MM.1S (cell line): ENCODE data around the gene EGLN2.
"Not testable (repeated sequence)": the region's sequence is repeated elsewhere in the genome, so short reads cannot be mapped to it uniquely, and the experiment has no call there.

Experiments
- DNase-seq: peaks from one replicate; pipeline ENCODE4 v3.0.0-alpha.2; 2015
- H2AFZ ChIP-seq: fragments of 300-600 bp; sonication (generic); 2 replicates; pipeline ENCODE4 v1.6.0; 2016; ENCODE audit warnings: antibody characterized with exemption, low read length
- H3F3A ChIP-seq: fragments of 300-600 bp; sonication (generic); 2 replicates; pipeline ENCODE4 v1.6.1; 2016; ENCODE audit warnings: mild to moderate bottlenecking, antibody characterized with exemption, low read length, moderate library complexity, mixed read lengths; ENCODE audit not compliant: insufficient read depth
- H3K27ac ChIP-seq: fragments of 300-600 bp; sonication (generic); 2 replicates; pipeline ENCODE4 v1.5.1; 2016; ENCODE audit warnings: mild to moderate bottlenecking, low read length
- H3K27me3 ChIP-seq: fragments of 300-600 bp; sonication (generic); replicated peaks from 2 replicates; pipeline ENCODE4 v1.6.0; 2016; ENCODE audit warnings: low read length; ENCODE audit not compliant: insufficient read depth
- H3K36me3 ChIP-seq: fragments of 300-600 bp; sonication (generic); replicated peaks from 2 replicates; pipeline ENCODE4 v1.6.1; 2016; ENCODE audit warnings: mild to moderate bottlenecking, low read length, mixed read lengths; ENCODE audit not compliant: insufficient read depth
- H3K4me1 ChIP-seq: fragments of 300-600 bp; sonication (generic); 2 replicates; pipeline ENCODE4 v1.6.1; 2016; ENCODE audit warnings: low read length, mixed read lengths
- H3K4me2 ChIP-seq: fragments of 300-600 bp; sonication (generic); 2 replicates; pipeline ENCODE4 v1.6.0; 2016; ENCODE audit warnings: low read depth, low read length
- H3K4me3 ChIP-seq: fragments of 300-600 bp; sonication (generic); 2 replicates; pipeline ENCODE4 v1.5.1; 2016; ENCODE audit warnings: low read length, mixed read lengths
- H3K79me2 ChIP-seq: fragments of 300-600 bp; sonication (generic); 2 replicates; pipeline ENCODE4 v1.6.1; 2016; ENCODE audit warnings: mixed run types, low read length, mixed read lengths
- H3K9ac ChIP-seq: fragments of 300-600 bp; sonication (generic); 2 replicates; pipeline ENCODE4 v1.6.1; 2016; ENCODE audit warnings: low read length, mixed read lengths
- H3K9me2 ChIP-seq: fragments of 300-600 bp; sonication (generic); replicated peaks from 2 replicates; pipeline ENCODE4 v1.6.1; 2016; ENCODE audit warnings: mild to moderate bottlenecking, low read length, mixed read lengths; ENCODE audit not compliant: insufficient read depth
- H3K9me3 ChIP-seq: fragments of 300-600 bp; sonication (generic); replicated peaks from 2 replicates; pipeline ENCODE4 v1.6.1; 2016; ENCODE audit warnings: mild to moderate bottlenecking, low read length, mixed read lengths; ENCODE audit not compliant: insufficient read depth
- H4K20me1 ChIP-seq: fragments of 300-600 bp; sonication (generic); 2 replicates; pipeline ENCODE4 v1.6.1; 2016; ENCODE audit warnings: mild to moderate bottlenecking, low read length, moderate library complexity, mixed read lengths; ENCODE audit not compliant: insufficient read depth
- EZH2 ChIP-seq: fragments of 300-600 bp; sonication (generic); optimal IDR thresholded peaks from 2 replicates; pipeline ENCODE3; 2017; ENCODE audit warnings: low read depth, mild to moderate bottlenecking, antibody characterized with exemption, low read length, mixed read lengths
- EZH2phosphoT487 ChIP-seq: fragments of 300-600 bp; sonication (generic); IDR thresholded peaks from 2 replicates; pipeline ENCODE4 v1.6.1; 2018; ENCODE audit warnings: antibody characterized with exemption, low read length
- TF ChIP-seq, protein P1 (sequence below): fragments of 300-600 bp; sonication (generic); IDR thresholded peaks from 2 replicates; pipeline ENCODE4 v1.5.1; 2016; ENCODE audit warnings: antibody characterized with exemption, low read length, mixed read lengths

Gene EGLN2

DNA sequence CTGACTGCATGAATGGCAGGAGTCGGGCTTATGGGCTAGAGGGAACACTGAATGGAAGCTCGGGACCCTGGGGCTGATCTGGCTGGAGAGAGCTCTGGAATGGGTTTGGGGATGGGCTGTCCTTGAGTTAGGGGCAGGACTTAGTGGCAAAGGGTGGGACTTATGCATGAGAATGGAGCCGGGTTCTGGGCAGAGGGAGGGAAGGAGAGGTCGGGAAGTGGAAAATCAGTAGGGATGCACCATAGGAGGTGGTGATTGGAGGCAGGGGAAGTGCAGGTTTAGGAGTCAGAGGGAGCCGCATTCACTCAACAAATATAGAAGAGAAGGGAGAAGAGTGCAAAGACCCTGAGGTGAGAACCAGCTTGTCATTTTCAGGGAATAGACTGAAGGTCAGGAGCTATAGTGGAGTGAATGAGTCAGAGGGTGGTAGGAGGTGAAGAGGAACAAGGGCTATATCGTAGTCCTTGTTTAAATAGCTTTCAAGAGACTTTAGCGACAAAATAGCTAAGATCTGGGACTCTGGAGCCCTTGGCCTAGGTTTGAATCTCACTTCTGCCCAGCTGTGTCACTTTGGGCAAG lies 20.2 kb upstream of the EGLN2 start:
- TF ChIP-seq, protein P1, sequence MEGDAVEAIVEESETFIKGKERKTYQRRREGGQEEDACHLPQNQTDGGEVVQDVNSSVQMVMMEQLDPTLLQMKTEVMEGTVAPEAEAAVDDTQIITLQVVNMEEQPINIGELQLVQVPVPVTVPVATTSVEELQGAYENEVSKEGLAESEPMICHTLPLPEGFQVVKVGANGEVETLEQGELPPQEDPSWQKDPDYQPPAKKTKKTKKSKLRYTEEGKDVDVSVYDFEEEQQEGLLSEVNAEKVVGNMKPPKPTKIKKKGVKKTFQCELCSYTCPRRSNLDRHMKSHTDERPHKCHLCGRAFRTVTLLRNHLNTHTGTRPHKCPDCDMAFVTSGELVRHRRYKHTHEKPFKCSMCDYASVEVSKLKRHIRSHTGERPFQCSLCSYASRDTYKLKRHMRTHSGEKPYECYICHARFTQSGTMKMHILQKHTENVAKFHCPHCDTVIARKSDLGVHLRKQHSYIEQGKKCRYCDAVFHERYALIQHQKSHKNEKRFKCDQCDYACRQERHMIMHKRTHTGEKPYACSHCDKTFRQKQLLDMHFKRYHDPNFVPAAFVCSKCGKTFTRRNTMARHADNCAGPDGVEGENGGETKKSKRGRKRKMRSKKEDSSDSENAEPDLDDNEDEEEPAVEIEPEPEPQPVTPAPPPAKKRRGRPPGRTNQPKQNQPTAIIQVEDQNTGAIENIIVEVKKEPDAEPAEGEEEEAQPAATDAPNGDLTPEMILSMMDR = no peak
- TF ChIP-seq EZH2 (no peak), EZH2phosphoT487 (no peak)
- Histone ChIP-seq H3K79me2 (no peaks in the 10 kb centered on the region), H3F3A (peaks cover 14% of the 10 kb centered on the region), H3K9me2 (no peaks in the 10 kb centered on the region), H3K4me2 (peak overlapping the region; percentile 83), H3K27ac (peak overlapping the region; percentile 92; the same call in 1 of the 2 replicates), H2AFZ (peak overlapping the region; percentile 47), H3K4me3 (peak overlapping the region; percentile 80), H3K4me1 (peaks cover 12% of the 10 kb centered on the region), H3K9ac (peak overlapping the region; percentile 66; the same call in 1 of the 2 replicates), H3K36me3 (no peaks in the 10 kb centered on the region), H3K27me3 (peaks cover 30% of the 10 kb centered on the region), H3K9me3 (no peaks in the 10 kb centered on the region), H4K20me1 (peaks cover 7% of the 10 kb centered on the region)
- no peak for DNase-seq

DNA sequence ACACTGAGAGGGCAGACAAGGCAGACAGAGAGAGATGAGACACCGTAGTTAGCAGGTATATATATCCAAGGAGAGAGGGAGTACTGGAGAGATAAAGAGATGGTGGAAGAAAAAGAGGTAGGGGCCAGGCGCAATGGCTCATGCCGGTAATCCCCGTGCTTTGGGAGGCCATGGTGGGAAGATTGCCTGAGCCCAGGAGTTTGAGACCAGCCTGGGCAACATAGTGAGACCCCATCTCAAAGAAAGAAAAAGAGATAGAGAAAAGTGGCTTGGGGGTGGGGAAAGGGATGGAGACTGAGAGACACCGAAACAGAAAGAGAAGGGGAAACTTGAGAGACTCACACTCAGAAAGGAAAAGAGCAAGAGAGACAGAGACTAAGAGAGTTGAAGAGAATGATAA lies 18.4 kb upstream of the EGLN2 start:
- Histone ChIP-seq H3K9ac (no peak overlapping the region), H3K4me2 (no peak overlapping the region), H3K4me3 (no peak overlapping the region), H3K36me3 (no peaks in the 10 kb centered on the region), H3K9me2 (no peaks in the 10 kb centered on the region), H3K4me1 (peaks cover 12% of the 10 kb centered on the region), H3K9me3 (no peaks in the 10 kb centered on the region), H3K27me3 (peaks cover 12% of the 10 kb centered on the region), H3K79me2 (no peaks in the 10 kb centered on the region), H2AFZ (no peak overlapping the region), H3F3A (peaks cover 14% of the 10 kb centered on the region), H3K27ac (no peak overlapping the region), H4K20me1 (peaks cover 7% of the 10 kb centered on the region)
- no peak for DNase-seq
- TF ChIP-seq EZH2phosphoT487 (no peak), EZH2 (no peak)
- TF ChIP-seq, protein P1 = no peak

DNA sequence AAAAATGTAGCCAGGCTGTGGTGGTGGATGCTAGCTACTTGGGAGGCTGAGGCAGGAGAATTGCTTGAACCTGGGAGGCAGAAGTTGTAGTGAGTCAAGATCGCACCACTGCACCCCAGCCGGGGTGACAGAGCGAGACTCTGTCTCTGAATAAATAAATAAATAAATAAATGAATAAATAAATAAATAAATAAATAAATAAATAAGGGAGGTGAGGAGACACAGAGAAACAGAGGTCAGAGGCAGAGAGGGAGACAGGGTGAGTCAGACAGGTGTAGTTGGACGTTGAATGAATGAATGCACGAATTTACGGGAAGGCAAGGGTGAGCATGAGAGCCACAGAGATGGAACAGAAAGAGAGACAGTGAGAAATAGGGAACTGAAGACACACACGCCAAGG lies 17.9 kb upstream of the EGLN2 start:
- no peak for TF ChIP-seq EZH2phosphoT487
- H3K4me2 ChIP-seq = no peak overlapping the region

DNA sequence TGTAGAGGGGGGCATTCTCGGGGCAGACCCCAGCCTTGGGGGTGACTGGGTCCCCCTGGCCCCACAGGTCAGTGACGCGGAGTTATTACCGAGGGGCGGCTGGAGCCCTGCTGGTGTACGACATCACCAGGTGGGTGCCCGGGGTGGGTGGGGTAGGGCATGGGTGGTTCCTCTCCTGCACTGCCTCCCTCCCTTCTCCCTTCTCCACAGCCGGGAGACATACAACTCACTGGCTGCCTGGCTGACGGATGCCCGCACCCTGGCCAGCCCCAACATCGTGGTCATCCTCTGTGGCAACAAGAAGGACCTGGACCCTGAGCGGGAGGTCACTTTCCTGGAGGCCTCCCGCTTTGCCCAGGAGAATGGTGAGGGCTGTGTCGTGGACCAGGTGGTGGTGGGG lies 15.3 kb upstream of the EGLN2 start:
- H3K4me3 ChIP-seq = no peak overlapping the region
- no peaks in the 10 kb centered on the region for H3K9me2 ChIP-seq
- DNase-seq = no peak
- H3K36me3 ChIP-seq = no peaks in the 10 kb centered on the region
- H3K27ac ChIP-seq = no peak overlapping the region
- H3K9ac ChIP-seq = no peak overlapping the region
- H3F3A ChIP-seq = no peaks in the 10 kb centered on the region; the same call in 1 of the 2 replicates
- TF ChIP-seq, protein P1 = no peak
- TF ChIP-seq EZH2 = no peak
- no peak for TF ChIP-seq EZH2phosphoT487
- H3K4me1 ChIP-seq = peaks cover 4% of the 10 kb centered on the region
- H2AFZ ChIP-seq = no peak overlapping the region
- no peak overlapping the region for H3K4me2 ChIP-seq
- no peaks in the 10 kb centered on the region for H3K79me2 ChIP-seq
- no peaks in the 10 kb centered on the region for H4K20me1 ChIP-seq
- H3K27me3 ChIP-seq = no peaks in the 10 kb centered on the region
- H3K9me3 ChIP-seq = no peaks in the 10 kb centered on the region

More for the DNA sequence above, 17.9 kb upstream of the EGLN2 start:
- no peak for DNase-seq
- H3K27me3 ChIP-seq = peaks cover 7% of the 10 kb centered on the region
- no peaks in the 10 kb centered on the region for H3K9me2 ChIP-seq
- no peaks in the 10 kb centered on the region for H3K36me3 ChIP-seq
- H3K9ac ChIP-seq = no peak overlapping the region
- H3K27ac ChIP-seq = no peak overlapping the region
- H3K4me1 ChIP-seq = peaks cover 12% of the 10 kb centered on the region
- no peaks in the 10 kb centered on the region for H3K9me3 ChIP-seq
- H2AFZ ChIP-seq = no peak overlapping the region
- H3K79me2 ChIP-seq = no peaks in the 10 kb centered on the region
- peaks cover 7% of the 10 kb centered on the region for H4K20me1 ChIP-seq
- peaks cover 14% of the 10 kb centered on the region for H3F3A ChIP-seq
- no peak overlapping the region for H3K4me3 ChIP-seq

DNA sequence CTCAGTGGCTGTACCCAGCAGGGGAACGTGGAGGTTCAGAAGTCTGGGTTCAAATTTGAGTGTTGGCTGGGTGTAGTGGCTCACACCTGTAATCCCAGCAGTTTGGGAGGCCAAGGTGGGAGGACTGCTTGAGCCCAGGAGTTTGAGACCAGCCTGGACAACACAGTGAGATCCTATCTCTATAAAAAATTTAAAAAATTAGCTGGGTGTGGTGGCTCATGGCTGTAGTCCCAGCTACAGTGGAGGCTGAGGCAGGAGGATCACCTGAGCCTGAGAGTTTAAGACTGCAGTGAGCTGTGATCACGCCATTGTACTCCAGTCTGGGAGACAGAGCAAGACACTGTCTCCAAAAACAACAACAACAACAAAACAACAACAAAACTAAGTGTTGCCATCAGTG lies 14.8 kb upstream of the EGLN2 start:
- H3K27ac ChIP-seq, H3K9me3 ChIP-seq, H3K27me3 ChIP-seq, H2AFZ ChIP-seq, H3K4me2 ChIP-seq, H3K9ac ChIP-seq, H3K79me2 ChIP-seq, H3F3A ChIP-seq, DNase-seq, H3K9me2 ChIP-seq, H3K36me3 ChIP-seq, H4K20me1 ChIP-seq, H3K4me1 ChIP-seq, H3K4me3 ChIP-seq: not testable (repeated sequence)
